Cardiac muscle cell (in vitro differentiated cells and primary cell): ENCODE measurements around the gene CKM. TPM values are rescaled to one million over a fixed set of nuclear protein-coding genes. Genes with fewer than 3 reads are reported as not detected.

Experiments
- DNase-seq, 2 donors: peaks; one replicate each; pipeline versions ENCODE4 v3.0.0 to v3.0.0-alpha.2; 2010 to 2017; ENCODE audit warnings: low read depth in 1 of 2, low spot score in 1 of 2
- H3K27ac ChIP-seq: fragments of 200-600 bp; sonication (generic); 2 replicates; pipeline ENCODE4 v1.5.1; 2016
- H3K27me3 ChIP-seq: fragments of 200-600 bp; sonication (generic); 2 replicates; pipeline ENCODE4 v1.6.0; 2016; ENCODE audit warnings: control low read depth
- H3K36me3 ChIP-seq: fragments of 200-600 bp; sonication (generic); 2 replicates; pipeline ENCODE4 v1.5.1; 2016; ENCODE audit warnings: control low read depth
- H3K4me1 ChIP-seq: fragments of 200-600 bp; sonication (generic); 2 replicates; pipeline ENCODE4 v1.8.1; 2017; ENCODE audit warnings: low read depth, mild to moderate bottlenecking, mixed run types
- H3K4me3 ChIP-seq: fragments of 200-600 bp; sonication (generic); 2 replicates; pipeline ENCODE4 v1.5.1; 2016; ENCODE audit warnings: mild to moderate bottlenecking
- H3K9me3 ChIP-seq: fragments of 200-600 bp; sonication (generic); 2 replicates; pipeline ENCODE4 v1.5.1; 2017; ENCODE audit warnings: low read depth, mild to moderate bottlenecking, control low read depth
- polyA plus RNA-seq: library from polyadenylated mRNA; unstranded; fragments of >200 nt; fragmentation: Nextera tagmentation; extraction: Ambion mirVana; gene quantifications from 2 replicates; pipeline ENCODE4 v1.2.1, GENCODE V29; 2016
- total RNA-seq: library from RNA; depleted of rRNA; stranded (reverse); fragments of >200 nt; gene quantifications from 2 replicates; pipeline ENCODE4 v1.2.3, GENCODE V29; 2016
- TF ChIP-seq, protein P1 (sequence below): IDR thresholded peaks from 2 replicates; pipeline ENCODE4 v1.5.1; 2012; ENCODE audit warnings: low read depth, mild to moderate bottlenecking, low read length

Gene CKM
- total and polyA plus RNA-seq, 2 experiments from 2014 or later: 406 to 529 TPM

DNA sequence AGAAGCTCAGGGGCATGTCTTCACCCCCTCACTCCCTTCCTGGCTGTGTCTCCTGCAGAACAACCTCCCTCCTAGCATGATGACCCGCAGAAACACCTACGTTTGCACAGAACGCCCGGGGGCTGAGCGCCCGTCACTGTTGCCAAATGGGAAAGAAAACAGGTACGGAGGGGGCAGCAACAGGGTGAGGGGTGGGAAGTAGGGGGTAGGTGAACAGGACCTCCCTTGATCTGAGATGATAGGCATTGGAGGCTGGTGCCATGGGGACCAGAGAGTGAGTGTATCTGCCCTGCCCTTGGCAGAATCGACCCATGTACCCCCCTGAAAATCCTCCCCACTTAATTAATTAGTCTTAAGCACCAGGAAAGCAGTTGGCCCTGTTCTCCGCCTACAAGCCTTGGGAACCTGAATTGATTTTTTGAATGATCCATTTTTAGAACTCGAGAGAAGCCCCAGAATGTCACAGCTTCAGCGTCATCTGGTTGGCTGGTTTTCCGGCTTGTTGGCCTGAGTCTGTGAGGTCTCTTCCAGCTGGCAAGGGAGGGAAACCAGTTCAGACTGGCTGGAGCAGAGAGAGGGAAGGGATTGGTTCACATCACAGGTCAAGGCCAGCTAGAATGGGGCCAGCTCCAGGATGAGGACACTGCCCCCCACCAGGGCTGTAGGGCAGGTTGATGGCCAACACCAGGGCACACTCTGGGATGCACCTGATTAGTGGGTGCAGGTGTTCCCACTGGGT lies 28.2 kb downstream of the CKM start:
- DNase-seq: peak in 1 of 2 donors; percentile 16
- H3K27me3 ChIP-seq: no peaks in the 10 kb centered on the region
- H3K4me3 ChIP-seq: no peak overlapping the region
- no peaks in the 10 kb centered on the region for H3K9me3 ChIP-seq
- TF ChIP-seq, protein P1, sequence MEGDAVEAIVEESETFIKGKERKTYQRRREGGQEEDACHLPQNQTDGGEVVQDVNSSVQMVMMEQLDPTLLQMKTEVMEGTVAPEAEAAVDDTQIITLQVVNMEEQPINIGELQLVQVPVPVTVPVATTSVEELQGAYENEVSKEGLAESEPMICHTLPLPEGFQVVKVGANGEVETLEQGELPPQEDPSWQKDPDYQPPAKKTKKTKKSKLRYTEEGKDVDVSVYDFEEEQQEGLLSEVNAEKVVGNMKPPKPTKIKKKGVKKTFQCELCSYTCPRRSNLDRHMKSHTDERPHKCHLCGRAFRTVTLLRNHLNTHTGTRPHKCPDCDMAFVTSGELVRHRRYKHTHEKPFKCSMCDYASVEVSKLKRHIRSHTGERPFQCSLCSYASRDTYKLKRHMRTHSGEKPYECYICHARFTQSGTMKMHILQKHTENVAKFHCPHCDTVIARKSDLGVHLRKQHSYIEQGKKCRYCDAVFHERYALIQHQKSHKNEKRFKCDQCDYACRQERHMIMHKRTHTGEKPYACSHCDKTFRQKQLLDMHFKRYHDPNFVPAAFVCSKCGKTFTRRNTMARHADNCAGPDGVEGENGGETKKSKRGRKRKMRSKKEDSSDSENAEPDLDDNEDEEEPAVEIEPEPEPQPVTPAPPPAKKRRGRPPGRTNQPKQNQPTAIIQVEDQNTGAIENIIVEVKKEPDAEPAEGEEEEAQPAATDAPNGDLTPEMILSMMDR: no peak
- peak overlapping the region; percentile 42 for H3K27ac ChIP-seq
- H3K36me3 ChIP-seq: no peaks in the 10 kb centered on the region
- no peaks in the 10 kb centered on the region for H3K4me1 ChIP-seq

DNA sequence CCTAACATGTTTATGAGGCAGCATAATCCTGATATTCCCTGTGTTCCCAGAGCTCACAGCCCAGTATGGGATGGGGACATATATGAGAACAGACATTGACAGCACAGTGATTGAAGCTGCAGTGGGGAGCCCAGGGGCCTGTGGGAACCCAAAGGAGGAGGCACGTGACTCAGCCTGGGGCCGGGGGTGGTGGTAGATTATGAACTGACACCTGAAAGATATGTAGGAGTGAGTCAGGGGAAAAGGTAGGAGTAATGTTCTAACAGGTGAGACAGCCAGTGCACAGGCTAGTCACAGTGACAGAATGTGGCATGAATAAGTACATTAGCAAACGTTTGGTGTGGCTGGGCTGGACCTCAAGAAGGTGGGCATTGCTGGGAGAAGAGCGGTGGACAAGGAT lies 29.0 kb downstream of the CKM start:
- Histone ChIP-seq H3K4me3 (no peak overlapping the region), H3K36me3 (no peaks in the 10 kb centered on the region), H3K4me1 (no peaks in the 10 kb centered on the region), H3K27me3 (no peaks in the 10 kb centered on the region), H3K9me3 (no peaks in the 10 kb centered on the region), H3K27ac (peak overlapping the region; percentile 42)
- DNase-seq: no peak
- TF ChIP-seq, protein P1: no peak

DNA sequence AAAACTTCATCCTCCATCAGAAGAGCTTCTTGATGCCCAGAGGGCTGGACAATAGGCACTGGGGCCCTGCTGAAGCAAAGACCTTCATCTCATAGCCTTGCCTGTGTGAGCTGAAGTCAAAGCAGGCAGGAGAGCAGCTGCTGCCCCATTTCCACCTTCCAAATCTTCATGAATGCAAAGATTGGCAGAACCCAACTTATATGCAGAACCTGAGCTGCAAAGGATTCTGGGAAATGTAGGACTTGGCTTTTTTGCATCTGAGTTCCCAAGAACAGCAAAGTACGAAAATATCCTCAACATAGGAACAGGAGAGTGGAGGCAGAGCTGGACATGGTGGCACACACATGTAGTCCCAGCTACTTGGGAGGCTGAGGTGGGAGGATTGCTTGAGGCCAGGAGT lies 30.8 kb downstream of the CKM start:
- H3K27ac ChIP-seq: no peak overlapping the region
- TF ChIP-seq, protein P1: no peak
- H3K4me1 ChIP-seq: no peaks in the 10 kb centered on the region
- H3K9me3 ChIP-seq: no peaks in the 10 kb centered on the region
- no peaks in the 10 kb centered on the region for H3K27me3 ChIP-seq
- peaks cover 7% of the 10 kb centered on the region for H3K36me3 ChIP-seq
- no peak for DNase-seq
- H3K4me3 ChIP-seq: no peak overlapping the region

DNA sequence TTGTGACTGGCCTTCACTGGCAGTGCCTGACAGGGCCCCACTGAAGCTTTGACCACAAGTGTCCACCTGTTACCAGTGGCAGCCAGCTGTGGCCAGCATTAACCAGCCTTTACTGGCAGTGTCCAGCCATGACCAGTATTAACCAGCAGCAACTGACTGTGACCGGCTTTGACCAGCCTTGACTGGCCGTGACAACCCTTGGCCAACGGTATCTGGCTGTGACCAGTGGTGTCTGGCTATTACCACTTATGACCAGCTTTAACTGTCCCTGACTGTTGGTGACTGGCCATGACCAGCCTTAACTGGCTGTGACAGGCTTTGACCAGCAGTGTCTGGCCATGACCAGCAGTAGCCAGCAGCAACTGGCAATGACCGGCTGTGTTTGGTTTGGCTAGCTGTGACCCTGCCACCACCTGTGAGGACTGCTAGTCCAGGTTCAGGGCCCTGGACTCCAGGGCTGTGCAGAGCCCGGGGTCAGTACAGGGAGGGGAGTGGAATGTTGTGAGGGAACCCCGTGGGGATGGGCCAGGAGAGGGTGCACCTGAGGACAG lies 32.2 kb downstream of the CKM start:
- H3K27me3 ChIP-seq: no peaks in the 10 kb centered on the region
- H3K9me3 ChIP-seq: no peaks in the 10 kb centered on the region
- no peak for DNase-seq
- TF ChIP-seq, protein P1: no peak
- H3K4me1 ChIP-seq: no peaks in the 10 kb centered on the region
- no peak overlapping the region for H3K27ac ChIP-seq
- H3K36me3 ChIP-seq: peaks cover 10% of the 10 kb centered on the region
- no peak overlapping the region for H3K4me3 ChIP-seq

DNA sequence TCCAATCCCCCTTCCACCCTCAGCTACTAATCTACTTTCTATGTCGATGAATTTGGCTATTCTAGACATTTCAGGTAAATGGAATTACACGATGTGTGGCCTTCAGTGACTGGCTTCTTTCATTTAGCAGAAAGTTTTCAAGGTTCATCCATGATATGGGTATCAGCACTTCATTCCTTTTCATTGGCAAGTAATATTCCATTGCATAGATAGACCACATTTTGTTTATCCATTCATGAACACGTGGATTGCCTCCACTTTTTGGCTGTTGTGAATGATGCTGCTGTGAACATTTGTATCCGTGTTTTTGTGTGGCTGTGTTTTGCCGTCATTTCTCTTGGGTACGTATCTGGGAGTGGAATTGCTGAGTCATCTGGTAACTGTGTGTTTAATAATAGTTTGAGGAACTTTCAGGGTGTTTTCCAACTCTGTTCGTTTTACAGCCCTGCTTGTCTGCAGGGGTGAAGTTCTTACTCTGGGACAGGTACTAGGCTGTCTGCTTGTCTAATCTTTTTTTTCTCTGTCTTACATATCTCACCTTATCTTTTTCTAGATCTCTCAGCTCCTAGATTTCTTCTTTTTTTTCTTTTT lies 39.1 kb downstream of the CKM start:
- DNase-seq: no peak
- Histone ChIP-seq H3K9me3 (no peaks in the 10 kb centered on the region), H3K4me3 (no peak overlapping the region), H3K36me3 (peaks cover 36% of the 10 kb centered on the region), H3K4me1 (no peaks in the 10 kb centered on the region), H3K27ac (no peak overlapping the region), H3K27me3 (no peaks in the 10 kb centered on the region)
- TF ChIP-seq, protein P1: no peak
